Mesendoderm (in vitro differentiated cells): ENCODE measurements around the gene KCNQ5. TPM values are rescaled to one million over a fixed set of nuclear protein-coding genes. Genes with fewer than 3 reads are reported as not detected.

Source experiments
- DNase-seq: peaks from one replicate; pipeline ENCODE4 v3.0.0; 2013
- H2AK5ac ChIP-seq: 2 replicates; pipeline ENCODE4 v1.6.1; 2013; ENCODE audit warnings: low read length, inconsistent platforms
- H2BK120ac ChIP-seq: 2 replicates; pipeline ENCODE4 v1.6.1; 2013; ENCODE audit warnings: low read depth, mild to moderate bottlenecking, low read length, moderate library complexity, mixed read lengths
- H2BK15ac ChIP-seq: replicated peaks from 2 replicates; pipeline ENCODE4 v1.6.1; 2013; ENCODE audit warnings: low read depth, mild to moderate bottlenecking, moderate library complexity
- H2BK5ac ChIP-seq: 2 replicates; pipeline ENCODE4 v1.6.1; 2013; ENCODE audit warnings: low read length, inconsistent platforms
- H3K18ac ChIP-seq: 2 replicates; pipeline ENCODE4 v1.6.1; 2013; ENCODE audit warnings: mild to moderate bottlenecking, low read length, mixed read lengths
- H3K23ac ChIP-seq: one replicate; pipeline ENCODE4 v1.6.1; 2013; ENCODE audit warnings: low read length
- H3K27ac ChIP-seq: 2 replicates; pipeline ENCODE4 v1.5.1; 2013; ENCODE audit warnings: low read depth, mild to moderate bottlenecking, inconsistent platforms, low read length, moderate library complexity
- H3K27me3 ChIP-seq: 2 replicates; pipeline ENCODE4 v1.6.1; 2013; ENCODE audit warnings: low read length, control low read depth, mild to moderate bottlenecking, inconsistent platforms; ENCODE audit not compliant: insufficient read depth, poor library complexity
- H3K36me3 ChIP-seq: 2 replicates; pipeline ENCODE4 v1.6.1; 2013; ENCODE audit warnings: low read length, inconsistent platforms; ENCODE audit not compliant: control insufficient read depth, insufficient read depth
- H3K4ac ChIP-seq: one replicate; pipeline ENCODE4 v1.6.1; 2013; ENCODE audit warnings: low read depth, mild to moderate bottlenecking, low read length, moderate library complexity
- H3K4me1 ChIP-seq: 2 replicates; pipeline ENCODE4 v1.6.1; 2013; ENCODE audit warnings: low read depth, low read length, inconsistent platforms; ENCODE audit not compliant: control insufficient read depth
- H3K4me2 ChIP-seq: 2 replicates; pipeline ENCODE4 v1.6.1; 2013; ENCODE audit warnings: low read length
- H3K4me3 ChIP-seq: 2 replicates; pipeline ENCODE4 v1.5.1; 2013; ENCODE audit warnings: mild to moderate bottlenecking, low read length
- H3K56ac ChIP-seq: one replicate; pipeline ENCODE4 v1.6.1; 2013; ENCODE audit warnings: low read length
- H3K79me1 ChIP-seq: 2 replicates; pipeline ENCODE4 v1.6.1; 2013; ENCODE audit warnings: low read length, inconsistent platforms
- H3K79me2 ChIP-seq: 2 replicates; pipeline ENCODE4 v1.6.1; 2013; ENCODE audit warnings: mild to moderate bottlenecking, low read length; ENCODE audit not compliant: control insufficient read depth, insufficient read depth
- H3K9ac ChIP-seq: 2 replicates; pipeline ENCODE4 v1.6.1; 2013; ENCODE audit warnings: low read length, inconsistent platforms
- H4K5ac ChIP-seq: one replicate; pipeline ENCODE4 v1.6.1; 2013; ENCODE audit warnings: low read length
- H4K8ac ChIP-seq: one replicate; pipeline ENCODE4 v1.6.1; 2013; ENCODE audit warnings: low read depth, mild to moderate bottlenecking, control low read depth, low read length, moderate library complexity
- WGBS: extraction: QIAGEN DNeasy Blood & Tissue Kit; methylation state at CpG from one replicate; pipeline ENCODE4 v1.1.7; 2013; ENCODE audit warnings: low lambda C conversion rate, missing lambda C conversion rate; ENCODE audit not compliant: insufficient coverage; ENCODE audit errors: extremely low coverage; 5-methylcytosine and 5-hydroxymethylcytosine counted together
- small RNA-seq: library from polyadenylated mRNA; stranded (forward); fragments of <200 nt; extraction: miRNeasy Mini kit (QIAGEN cat#:217004); gene quantifications from one replicate; pipeline ENCODE3, GENCODE V24; 2013; ENCODE audit not compliant: insufficient read depth

KCNQ5 gene

GRCh38 chr6:73236144-73236750 lies 614.4 kb downstream of the KCNQ5 start:
- no peaks in the 10 kb centered on the region for H3K79me1 ChIP-seq
- H3K18ac ChIP-seq = no peak overlapping the region
- H2AK5ac ChIP-seq = no peak overlapping the region
- H3K4ac ChIP-seq = no peak overlapping the region
- no peaks in the 10 kb centered on the region for H3K36me3 ChIP-seq
- H3K4me1 ChIP-seq = no peaks in the 10 kb centered on the region
- H3K9ac ChIP-seq = no peak overlapping the region
- H3K4me3 ChIP-seq = no peak overlapping the region
- no peak overlapping the region for H3K27ac ChIP-seq
- no peak overlapping the region for H3K4me2 ChIP-seq
- no peaks in the 10 kb centered on the region for H3K79me2 ChIP-seq
- H2BK5ac ChIP-seq = no peak overlapping the region
- no peak for DNase-seq
- H3K23ac ChIP-seq = no peak overlapping the region
- no peak overlapping the region for H2BK15ac ChIP-seq
- H3K56ac ChIP-seq = no peak overlapping the region
- WGBS = no CpG with 5 or more reads among the region's 5 CpGs
- H2BK120ac ChIP-seq = no peak overlapping the region
- no peak overlapping the region for H4K5ac ChIP-seq
- no peak overlapping the region for H4K8ac ChIP-seq
- no peaks in the 10 kb centered on the region for H3K27me3 ChIP-seq

- Histone ChIP-seq H3K18ac (no peak overlapping the region), H3K23ac (no peak overlapping the region), H3K79me1 (no peaks in the 10 kb centered on the region), H2BK5ac (no peak overlapping the region), H3K9ac (no peak overlapping the region), H3K4me2 (no peak overlapping the region), H4K8ac (no peak overlapping the region), H2BK15ac (no peak overlapping the region), H3K27me3 (no peaks in the 10 kb centered on the region), H3K4me1 (no peaks in the 10 kb centered on the region), H3K4me3 (no peak overlapping the region), H3K56ac (no peak overlapping the region), H2AK5ac (no peak overlapping the region), H3K4ac (no peak overlapping the region), H2BK120ac (no peak overlapping the region), H3K27ac (no peak overlapping the region), H3K36me3 (no peaks in the 10 kb centered on the region), H3K79me2 (no peaks in the 10 kb centered on the region), H4K5ac (no peak overlapping the region)
- no peak for DNase-seq
- WGBS = no CpG with 5 or more reads among the region's 4 CpGs
These were observed 618.9 kb downstream of the KCNQ5 start for GRCh38 chr6:73240730-73241129.

- Histone ChIP-seq H3K9ac (no peak overlapping the region), H3K27me3 (no peaks in the 10 kb centered on the region), H3K36me3 (no peaks in the 10 kb centered on the region), H4K8ac (no peak overlapping the region), H3K23ac (no peak overlapping the region), H3K18ac (no peak overlapping the region), H3K4me1 (no peaks in the 10 kb centered on the region), H3K27ac (no peak overlapping the region), H2AK5ac (no peak overlapping the region), H3K79me1 (no peaks in the 10 kb centered on the region), H2BK15ac (no peak overlapping the region), H3K4ac (no peak overlapping the region), H3K56ac (no peak overlapping the region), H2BK5ac (no peak overlapping the region), H2BK120ac (no peak overlapping the region), H3K4me3 (no peak overlapping the region), H3K79me2 (no peaks in the 10 kb centered on the region), H4K5ac (no peak overlapping the region), H3K4me2 (no peak overlapping the region)
- no peak for DNase-seq
- WGBS = no CpG with 5 or more reads among the region's 5 CpGs
These were observed 620.1 kb downstream of the KCNQ5 start for GRCh38 chr6:73242001-73242400.

Small RNA genes within 50 kb of the gene (small RNA-seq; reads per million reads assigned to genes)
- not detected for gene MIR4282
